Activated gamma-delta T cell (primary cell): ENCODE data around the gene HOXB4.
A peak's percentile ranks its signal among the peaks of the same experiment; 100 is the strongest.

Experiments
- DNase-seq: peaks from one replicate; lab custom pipeline; 2025; lab: John Stamatoyannopoulos, UW

HOXB4 gene

DNA sequence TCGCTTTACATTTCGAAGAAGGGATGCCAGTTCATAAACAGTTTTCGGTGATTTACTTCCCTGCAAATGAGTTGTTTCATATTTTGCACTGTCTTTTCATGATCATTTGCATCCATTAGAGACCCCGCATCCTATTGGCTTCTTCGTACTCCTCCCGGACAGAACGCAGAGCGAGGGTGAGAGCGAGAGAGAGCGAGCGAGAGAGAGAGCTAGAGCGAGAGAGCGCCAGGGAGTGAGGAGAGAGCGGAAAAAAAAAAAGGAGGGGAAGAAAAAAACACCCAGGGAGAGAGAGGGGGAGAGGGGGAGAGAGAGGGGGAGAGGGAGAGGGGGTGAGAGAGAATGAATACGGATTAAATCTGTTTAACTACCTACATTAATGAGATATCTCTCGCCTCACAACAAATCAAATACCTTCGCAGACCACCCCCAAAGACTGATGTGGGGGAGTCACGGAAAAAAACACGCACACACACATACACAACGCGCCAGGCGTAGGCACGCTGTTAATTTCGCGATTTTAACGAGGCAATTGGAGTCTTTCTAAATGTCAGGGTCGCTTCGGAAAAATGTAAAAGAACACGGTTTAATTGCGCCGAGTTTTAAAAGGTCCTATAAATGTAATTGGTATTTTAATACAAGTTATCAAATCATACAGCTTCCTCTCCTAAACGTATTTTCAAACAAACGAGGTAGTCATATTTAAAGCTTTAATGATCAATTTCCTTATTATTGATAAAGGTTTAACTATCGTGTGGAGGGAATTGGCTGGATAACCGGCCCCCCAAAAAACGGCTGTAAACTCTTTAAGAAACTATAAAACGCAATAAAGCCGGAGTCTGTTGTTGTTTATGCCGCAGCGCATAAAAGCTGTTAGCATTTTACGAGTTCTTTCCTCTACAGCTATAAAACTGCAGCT is 37.2 kb upstream of the HOXB4 start, which contains the start of gene HOXB8:
Gene HOXB8 (minus strand): TSS at position 246 of the 916 bp plus-strand sequence. CDS start 588 bp downstream, outside the sequence.
- no peak for DNase-seq

DNA sequence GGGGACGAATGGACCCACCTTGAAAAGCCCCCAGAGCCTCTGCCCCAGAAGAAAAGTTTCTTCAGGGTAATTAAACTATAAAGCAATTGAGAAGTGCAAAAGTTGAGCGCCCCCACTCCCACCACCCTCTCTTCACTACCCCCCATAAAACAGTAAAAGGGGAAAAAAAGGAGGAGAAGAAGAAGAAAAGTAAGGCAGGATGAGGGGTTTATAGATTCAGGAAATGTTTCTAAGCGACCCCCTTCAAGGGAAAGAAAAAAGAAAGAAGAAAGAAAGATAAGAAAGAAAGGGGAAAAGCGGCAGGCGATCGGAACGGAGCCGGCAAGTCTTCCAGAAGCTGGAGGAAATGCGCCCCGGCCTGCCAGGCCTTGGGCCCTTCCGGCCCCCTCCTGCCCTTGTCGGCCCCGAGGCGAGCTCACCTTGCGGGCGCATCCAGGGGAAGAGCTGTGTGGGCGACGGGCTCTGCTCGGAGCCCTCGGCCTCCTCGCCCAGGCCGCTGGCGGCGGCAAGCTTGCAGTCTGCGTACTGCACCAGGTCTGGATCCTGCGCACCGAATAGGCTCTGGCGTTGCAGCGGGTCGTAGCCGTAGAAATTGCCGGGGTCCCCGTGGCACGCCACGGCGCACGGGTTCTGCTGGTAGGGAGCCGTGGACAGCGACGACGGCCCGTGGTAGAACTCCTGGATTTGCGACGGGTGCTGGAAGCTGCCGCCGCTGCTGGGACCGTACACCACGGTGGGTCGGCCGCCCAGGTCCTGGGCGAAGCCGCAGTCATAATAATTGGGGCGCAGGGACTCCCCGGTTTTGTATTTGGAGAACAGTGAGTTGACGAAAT is 35.9 kb upstream of the HOXB4 start:
- no peak for DNase-seq

DNA sequence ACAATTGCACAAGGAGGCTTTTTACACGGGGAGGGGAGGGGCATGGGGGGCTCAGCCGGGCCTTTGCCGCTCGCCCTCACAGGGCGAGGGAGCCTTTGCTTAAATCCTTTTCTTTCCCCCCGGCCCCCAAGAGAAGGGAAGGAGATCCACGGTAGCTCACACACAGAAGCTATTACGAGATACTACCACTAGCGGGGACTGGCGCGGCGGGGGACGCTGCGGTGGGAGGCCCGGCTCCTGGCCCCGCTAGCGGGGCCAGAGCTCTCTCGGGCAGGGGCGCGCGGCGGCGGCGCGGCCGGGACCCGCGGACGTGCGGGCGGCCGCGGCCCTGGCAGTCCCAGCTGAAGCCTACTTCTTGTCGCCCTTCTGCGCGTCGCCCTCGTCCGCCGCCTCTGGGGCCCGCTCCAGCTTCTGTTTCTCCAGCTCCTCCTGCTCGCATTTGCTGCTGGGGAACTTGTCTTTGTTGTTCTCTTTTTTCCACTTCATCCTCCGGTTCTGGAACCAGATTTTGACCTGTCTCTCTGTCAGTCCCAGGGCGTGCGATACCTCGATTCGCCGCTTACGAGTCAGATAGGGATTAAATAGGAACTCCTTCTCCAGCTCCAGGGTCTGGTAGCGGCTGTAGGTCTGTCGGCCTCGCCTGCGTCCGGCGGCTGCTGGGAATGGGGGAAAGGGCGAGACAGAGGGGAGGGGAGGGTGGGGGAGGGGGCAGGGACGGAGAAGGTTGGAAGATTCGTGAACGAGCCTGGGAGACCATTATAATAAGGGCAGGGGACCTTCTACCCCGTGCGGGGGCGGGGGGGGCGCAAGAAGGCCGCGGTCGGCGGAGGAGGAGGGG is 34.9 kb upstream of the HOXB4 start:
- no peak for DNase-seq

DNA sequence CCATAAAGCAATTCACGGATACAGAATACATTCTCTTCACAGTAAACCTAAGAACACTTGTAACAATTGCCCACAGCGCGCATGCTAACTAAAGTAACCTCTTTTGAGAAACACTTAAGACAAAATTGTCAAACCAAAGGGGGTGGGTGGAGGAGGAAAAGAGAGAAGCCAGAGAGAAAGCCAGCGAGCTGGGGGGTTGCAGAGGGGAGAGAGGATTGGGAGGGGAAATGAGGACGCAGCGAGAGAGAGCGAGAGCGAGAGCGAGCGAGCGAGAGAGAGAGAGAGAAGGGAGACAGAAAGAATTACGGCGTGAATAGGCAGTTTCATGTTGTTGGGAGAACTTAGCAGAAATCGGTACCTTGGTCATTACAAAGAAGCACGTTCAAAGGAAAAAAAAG is 34.3 kb upstream of the HOXB4 start:
- no peak for DNase-seq

DNA sequence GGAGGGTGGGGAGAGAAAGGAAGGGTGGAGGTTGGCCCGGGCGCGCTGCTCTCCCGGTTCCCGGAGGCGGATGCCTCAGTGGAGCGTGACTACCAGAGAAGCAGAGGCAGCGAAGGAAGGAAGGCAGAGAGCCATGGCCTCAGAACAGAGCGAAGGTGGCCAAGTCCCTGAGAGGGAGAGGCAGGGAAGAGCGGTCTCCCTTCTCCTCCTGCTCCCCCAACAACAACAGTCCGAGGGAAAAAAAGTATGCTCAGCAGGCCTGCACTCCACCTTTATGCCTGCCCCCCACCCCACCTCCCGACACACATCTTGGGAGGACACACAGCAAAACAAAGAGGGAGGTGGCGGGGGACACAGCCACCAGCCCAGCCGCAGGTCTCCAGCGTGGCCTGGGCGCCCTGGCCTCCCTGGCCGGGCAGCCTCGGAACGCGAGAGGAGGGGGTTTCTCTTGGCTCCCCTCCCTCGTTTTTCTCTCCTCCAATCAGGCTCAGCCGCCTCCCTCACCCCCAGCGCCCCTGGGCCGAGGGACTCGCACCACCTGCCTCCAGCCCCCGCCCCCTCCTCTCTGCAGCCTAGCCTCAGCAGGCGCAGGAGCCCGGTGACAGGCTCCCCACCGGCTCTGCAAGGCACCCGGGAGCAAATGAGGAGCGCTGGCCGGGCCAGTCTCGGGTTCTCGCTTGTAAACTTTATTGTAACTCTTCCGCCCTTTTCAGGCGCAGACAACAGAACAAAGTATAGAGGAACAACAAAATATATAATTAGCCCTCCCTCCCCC is 33.7 kb upstream of the HOXB4 start:
- no peak for DNase-seq

DNA sequence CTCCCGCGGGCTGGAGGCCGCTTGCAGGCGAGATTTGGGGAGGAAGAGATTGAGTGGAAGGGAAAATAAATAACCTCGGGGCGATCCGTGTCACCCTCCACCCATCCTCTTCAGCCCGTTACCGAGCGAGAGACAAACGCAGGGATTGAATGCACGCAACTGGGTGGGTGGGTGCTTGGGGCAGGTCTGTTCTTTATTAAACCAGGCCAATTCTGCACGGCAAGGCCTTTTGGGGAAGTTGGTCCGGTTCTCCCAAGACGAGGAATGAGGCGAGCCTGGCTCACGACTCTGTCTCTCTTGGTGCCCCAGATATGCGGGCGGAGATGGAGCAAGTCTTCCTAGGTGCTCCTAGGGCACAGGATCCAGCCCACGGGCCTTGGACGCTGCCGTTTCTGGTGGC is 33.1 kb upstream of the HOXB4 start:
- DNase-seq = no peak

DNA sequence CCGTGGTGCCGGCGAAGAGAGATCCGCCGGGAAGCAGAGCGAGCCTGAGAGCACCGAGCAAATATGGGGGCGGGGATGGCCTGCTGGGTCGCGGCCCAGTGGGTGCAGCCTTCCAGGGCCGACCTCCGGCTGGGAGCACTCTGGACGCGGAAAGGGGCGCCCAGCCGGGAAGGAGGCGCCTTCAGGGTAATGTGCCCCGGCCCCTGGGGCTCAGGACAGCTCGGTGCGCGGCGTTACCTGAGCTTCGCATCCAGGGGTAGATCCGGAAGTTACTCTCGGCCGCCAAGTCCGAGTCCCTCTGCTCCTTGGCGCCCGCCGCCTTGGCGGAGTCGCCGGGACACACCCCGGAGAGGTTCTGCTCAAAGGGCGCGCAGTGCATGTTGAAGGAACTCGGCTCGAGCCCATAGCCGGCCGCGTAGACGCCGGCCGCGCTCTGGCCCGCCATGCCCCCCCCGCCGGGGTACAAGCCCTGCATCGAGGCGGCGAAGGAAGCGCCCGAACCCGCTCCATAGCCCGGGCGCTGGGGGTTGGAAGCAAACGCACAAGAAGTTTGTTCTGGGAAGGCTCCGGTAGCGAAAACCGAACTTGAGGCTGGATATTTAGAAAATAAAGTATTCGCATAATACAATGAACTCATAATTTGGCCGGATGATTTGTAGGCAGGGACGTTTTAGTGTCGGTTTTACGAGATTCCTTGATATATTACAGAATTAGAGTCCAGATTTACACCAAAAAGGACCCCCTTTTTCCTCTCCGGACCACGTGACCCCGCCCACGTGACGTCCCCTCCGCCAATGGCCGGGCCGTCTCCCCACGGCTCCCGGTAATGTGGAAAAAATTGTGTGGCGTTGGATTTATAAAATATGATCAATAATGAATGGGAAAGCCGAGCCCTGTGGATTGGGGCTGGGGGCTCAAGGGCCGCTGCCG is 32.4 kb upstream of the HOXB4 start, which contains the start of gene HOXB7:
Gene HOXB7 (minus strand): TSS at position 736 of the 930 bp plus-strand sequence. CDS start 99 bp downstream, at position 637.
- peak; percentile 54 for DNase-seq

DNA sequence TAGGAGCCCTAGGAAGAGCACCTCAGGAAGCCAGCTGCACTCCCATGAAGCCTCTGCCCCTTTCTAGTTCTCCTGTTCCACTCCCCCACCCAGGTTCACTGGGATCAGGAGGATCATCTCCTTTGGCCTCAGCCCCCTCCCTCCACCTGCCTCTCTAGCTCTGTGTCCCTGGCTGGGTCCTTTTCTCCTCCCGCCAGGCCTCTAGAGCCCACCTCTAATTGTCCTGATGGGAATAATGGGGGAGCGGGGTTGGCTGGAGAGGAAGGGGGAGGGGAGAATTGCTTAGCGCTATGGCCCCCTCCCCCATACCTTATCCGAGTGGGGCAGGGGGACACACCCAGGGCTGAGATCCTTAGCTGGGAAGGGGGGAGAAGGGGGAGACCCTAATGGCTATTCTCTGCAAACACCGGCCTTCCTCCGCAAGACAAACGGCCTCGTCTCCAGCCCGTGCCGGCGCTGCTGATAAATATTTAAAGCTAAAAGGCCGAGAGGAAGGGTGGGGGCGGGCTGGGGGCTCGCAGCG is 31.7 kb upstream of the HOXB4 start:
- no peak for DNase-seq

DNA sequence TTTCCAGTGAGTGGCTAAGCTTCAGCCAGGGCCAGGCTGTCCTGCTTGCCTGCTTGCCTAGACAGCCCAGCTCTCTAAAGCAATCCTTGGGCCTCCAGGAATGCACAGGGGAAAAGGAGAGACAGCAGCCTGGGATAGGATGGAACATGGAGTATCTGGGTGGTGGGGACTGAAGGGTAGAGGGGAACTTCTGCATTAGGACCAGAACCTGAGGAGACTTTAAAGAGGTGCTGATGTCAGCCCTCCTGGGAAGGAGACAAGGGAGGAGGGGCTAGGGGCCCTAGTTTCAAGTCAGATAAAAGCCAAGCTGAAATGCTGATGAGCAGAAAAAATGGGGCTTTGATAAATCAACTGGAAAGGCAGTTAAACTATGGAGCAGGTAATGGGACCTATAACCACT is 30.9 kb upstream of the HOXB4 start:
- DNase-seq = no peak

DNA sequence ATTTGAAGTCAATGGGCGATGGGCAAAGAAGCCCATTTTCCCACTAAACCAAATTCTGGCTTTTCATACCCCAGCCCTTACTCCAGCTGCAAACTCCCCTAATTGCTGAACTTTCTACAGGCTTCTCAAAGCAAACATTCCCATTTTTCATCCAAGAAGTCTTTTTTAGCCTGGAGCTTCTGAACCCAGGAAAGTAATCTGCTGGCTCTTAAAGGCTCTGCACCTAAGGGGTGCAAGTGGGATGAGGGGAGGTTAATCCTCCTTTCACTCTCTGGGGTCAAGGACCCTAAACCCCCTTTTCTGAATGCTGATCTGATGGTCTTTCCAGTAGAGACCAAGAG is 30.3 kb upstream of the HOXB4 start:
- no peak for DNase-seq

DNA sequence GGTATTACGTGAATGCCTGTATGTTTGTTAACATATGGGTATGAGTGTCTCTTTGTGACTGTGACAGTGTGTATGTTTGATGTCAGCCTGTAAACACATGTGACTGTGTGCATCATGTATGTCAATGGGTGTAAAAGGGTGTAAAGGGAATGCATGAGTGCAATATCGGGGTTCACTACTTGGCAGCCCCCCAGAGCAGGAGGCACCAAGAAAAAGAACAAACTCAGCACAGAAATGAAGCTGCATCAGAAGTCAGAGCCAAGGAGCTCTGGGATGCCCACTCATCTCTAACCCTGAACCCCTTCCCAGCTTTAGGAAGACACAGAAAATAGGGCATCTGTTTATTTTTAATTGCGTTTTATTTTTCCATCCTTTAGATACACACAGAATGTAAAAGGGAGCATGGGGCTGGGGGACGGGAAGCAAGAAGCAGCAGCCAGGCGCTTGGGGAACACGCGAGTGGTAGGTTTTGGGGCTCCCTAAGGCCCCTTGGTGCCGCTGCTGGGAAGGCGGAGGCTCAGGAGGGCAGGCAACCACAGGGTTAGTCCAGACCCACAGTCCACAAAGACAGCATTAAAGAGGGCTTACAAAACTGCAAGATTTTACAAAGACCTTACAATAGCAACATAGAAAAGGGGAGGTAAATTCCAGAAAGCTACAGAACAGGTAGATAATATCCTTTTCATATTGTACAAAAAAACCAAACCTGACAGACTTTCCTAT is 28.9 kb upstream of the HOXB4 start:
- no peak for DNase-seq

DNA sequence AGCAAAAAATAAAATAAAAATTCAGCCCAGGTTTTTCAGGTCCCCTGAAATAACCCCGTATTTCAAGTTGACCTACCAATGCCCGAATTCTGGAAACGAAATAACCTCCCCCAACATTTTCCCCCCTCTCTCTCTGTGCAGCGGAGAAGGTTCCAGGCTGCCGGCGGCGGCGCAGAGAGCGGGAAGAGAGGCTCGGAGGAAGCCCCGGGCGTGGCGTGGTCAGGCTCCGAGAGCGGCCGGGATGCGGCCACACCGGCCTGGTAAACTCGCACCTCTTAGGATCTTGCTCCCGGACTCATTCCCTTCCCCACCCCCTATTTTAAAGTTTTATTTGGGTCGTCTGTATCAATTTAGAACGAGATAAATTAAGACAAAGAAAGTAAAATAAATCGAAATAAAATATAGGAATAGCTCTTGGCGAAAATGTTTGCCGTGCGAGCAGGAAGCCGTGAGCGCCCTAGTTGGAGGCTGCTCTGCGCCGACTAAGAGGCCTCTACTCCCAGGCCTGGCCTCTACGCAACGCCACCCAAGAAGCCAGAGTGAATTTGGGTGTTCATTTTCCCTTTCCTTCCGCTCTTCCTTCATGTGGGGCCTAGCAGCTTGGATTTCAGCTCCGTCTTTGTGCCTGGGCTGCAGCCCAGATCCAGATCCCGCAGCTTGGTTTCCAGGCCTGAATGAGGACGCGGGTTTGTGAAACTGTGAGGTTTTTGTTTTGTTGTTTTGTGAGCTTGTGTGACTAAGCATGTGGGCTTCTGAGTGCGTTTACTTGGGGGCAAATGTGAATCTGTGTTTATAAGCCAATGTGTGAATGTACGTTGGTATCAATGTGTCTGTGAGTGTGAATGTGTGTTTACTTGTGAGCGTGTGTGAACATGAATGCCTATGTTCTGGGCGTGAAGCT is 28.1 kb upstream of the HOXB4 start:
- DNase-seq = no peak

DNA sequence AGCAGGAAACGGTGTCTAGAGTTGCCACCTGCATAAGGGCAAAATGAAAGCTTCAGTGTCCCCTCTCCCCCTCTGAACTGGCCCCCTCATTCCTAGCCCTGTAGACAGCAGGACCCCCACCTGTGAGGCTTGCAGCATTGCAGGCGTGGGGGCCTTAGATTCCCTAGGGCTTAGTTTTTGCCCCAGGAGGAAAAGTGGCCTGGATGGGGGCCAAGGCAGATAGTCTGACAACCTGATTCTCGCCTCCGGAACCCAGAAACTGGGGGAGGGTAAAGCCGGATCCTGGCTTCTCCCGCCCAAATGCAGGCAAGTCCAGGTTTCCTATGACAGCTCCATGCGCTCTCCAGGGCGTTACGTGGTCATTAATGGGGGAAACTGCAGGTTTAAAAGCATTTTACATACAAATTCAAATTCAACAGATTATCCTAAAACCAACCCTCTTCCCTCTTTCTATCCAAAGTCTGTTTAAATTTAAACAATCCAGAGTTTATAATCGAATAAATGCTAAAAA is 27.3 kb upstream of the HOXB4 start:
- no peak for DNase-seq

DNA sequence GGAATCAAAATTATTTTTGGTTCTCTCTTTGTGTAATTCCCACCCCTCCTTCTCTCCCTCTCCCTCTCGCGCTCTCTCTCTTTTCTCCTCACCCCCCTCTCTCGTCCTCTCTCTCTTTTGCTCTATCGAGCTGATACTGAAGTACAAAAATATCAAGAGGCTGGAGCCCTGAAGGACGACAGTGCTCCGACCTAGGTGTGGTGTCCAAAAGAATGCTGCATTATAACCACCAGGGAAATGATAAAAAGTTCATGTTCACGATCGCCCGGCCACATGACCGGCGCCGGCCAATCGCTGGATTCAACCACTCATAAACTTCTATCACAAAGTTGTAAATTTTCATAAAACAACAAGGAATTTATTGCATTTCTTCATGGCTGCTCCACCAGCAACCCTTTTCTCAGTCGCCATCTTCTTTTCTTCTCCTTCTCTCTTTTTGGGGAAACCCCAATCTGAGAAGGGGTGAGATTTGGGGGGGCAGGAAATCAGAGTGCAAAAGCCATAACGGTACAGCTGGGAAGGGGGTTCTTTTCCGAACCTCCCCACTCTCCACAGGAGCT is 26.7 kb upstream of the HOXB4 start, which contains the start of gene HOXB6:
Gene HOXB6 (minus strand): TSS at position 217 of the 560 bp plus-strand sequence. CDS start 6,836 bp downstream, outside the sequence.
- no peak for DNase-seq

DNA sequence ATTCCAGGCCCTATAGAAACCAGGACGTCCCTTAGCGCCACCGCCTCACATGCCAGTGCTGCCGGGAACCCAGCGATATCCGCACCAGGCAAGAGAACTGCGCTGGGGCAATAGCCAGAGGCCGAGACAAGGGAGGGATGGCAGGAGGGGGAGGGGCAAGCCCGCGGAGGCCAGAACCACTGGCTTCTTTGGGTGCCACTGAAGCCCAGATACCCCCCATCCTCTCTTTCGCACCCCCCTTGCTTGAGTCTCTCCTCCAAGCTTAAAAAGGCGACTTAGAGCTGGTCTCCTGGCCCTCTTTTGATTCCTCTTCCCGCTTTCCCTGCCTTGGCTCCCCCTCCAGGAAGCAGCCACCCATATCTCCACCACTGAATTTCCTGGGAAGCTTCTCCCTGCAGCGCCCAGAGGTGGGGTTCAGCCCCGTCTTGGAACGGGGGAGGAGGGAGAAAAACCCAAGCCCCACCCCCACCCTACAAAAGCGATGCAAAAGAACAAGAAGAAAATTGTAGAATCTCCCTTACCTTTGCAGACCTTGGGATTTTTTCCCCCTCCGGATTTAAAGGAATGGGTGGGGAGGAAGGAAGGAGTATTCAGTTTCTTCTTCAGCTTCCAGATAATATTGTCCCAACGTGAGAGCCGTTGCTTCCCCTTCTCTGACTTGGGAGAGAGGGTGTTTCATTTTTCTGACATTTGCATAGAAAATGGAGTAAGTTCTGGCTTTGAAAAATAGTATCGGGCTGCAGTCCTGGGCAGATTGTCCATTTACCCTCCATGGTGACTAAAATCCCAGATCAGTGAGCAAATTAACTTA is 26.0 kb upstream of the HOXB4 start:
- DNase-seq = no peak
